ENCODE data around the gene PADI1. TPM values are rescaled to one million over a fixed set of nuclear protein-coding genes. Genes with fewer than 3 reads are reported as not detected.

Gene PADI1
- total RNA-seq, 4 donors from 2014 or later = 3.2 to 24.2 (median 6.6) TPM

DNA sequence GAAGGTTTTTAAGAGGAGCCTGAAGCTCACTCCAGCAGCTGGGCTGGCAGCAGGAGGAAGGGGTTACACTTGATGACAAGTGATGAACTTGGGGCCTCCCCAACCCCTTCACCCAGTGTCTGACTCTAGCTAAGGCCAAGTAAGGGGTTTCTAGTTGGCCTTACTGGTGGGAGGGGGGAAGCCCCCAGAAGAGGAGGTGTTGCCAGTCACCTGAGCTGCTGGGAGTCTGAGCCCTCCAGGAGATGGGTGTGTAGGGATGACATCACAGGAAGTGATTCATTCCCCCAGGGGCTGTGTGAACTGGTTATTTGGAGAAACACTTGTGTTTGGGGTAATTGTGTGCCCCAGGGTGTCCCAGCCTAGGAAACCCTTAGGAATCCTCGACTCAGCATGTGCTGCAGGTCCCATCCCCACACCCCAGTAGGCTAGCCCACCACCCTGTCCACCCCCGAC, 3.1 kb downstream of the PADI1 start:
- 52 to 53% methylated on average over 2 of the region's 2 CpGs for WGBS, 2 donors
- no peak for DNase-seq (ENCODE audit: low spot score in 2 of 2)
- intact Hi-C loops (cut with DNase I; ENCODE audit: low total_unique reads) = no loop called here
- H3K4me3 ChIP-seq (ENCODE audit: low read depth, poor library complexity, severe bottlenecking) = no peak overlapping the region
- TF ChIP-seq, protein P1, sequence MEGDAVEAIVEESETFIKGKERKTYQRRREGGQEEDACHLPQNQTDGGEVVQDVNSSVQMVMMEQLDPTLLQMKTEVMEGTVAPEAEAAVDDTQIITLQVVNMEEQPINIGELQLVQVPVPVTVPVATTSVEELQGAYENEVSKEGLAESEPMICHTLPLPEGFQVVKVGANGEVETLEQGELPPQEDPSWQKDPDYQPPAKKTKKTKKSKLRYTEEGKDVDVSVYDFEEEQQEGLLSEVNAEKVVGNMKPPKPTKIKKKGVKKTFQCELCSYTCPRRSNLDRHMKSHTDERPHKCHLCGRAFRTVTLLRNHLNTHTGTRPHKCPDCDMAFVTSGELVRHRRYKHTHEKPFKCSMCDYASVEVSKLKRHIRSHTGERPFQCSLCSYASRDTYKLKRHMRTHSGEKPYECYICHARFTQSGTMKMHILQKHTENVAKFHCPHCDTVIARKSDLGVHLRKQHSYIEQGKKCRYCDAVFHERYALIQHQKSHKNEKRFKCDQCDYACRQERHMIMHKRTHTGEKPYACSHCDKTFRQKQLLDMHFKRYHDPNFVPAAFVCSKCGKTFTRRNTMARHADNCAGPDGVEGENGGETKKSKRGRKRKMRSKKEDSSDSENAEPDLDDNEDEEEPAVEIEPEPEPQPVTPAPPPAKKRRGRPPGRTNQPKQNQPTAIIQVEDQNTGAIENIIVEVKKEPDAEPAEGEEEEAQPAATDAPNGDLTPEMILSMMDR (IDR thresholded peaks at IDR 0.05) = no peak
- TF ChIP-seq POLR2A (IDR thresholded peaks at IDR 0.05) = no peak

DNA sequence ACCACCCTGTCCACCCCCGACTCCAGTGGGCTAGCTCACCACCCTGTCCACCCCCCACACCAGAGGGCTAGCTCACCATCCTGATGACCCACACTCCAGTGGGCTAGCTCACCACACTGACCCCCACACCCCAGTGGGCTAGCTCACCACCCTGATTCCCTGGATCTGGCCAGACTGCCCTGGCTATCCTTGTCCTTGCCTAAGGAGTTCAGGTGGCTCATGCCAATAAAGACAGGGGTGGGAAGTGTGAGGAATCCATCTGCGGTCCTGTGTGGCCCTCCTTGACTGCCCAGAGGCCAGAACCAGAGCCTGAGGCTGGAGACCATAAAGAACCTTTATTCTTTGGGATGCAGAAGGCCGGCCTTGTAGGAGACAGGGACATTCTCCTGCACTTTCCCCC, 3.6 kb downstream of the PADI1 start:
- 72 to 96% methylated on average over 3 of the region's 3 CpGs for WGBS, 2 donors
- no peak for TF ChIP-seq POLR2A (IDR thresholded peaks at IDR 0.05)
- TF ChIP-seq, protein P1 (IDR thresholded peaks at IDR 0.05) = no peak
- no peak for DNase-seq (ENCODE audit: low spot score in 2 of 2)
- intact Hi-C loops (cut with DNase I; ENCODE audit: low total_unique reads) = no loop called here
- H3K4me3 ChIP-seq (ENCODE audit: low read depth, poor library complexity, severe bottlenecking) = no peak overlapping the region

DNA sequence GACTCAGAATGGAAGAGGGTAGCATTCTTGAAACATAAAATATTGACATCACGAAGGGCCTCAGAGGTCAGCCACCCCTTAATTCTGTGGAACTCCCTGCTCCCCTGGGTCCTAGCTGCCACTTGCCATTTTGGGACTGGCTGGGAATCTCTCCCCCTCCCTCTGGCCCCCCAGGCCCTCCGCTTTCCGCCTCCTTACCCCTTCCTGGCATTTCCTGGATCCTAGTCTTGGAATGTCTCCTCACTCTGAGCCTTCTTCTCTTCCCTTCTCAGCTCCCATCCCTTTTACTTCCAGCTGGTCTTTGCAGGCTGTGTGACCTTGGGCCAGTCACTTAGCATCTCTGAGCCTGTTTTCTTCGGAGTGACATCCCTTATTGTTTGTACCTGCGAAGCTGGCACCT, 4.5 kb downstream of the PADI1 start:
- no peak overlapping the region for H3K4me3 ChIP-seq (ENCODE audit: low read depth, poor library complexity, severe bottlenecking)
- no peak for DNase-seq (ENCODE audit: low spot score in 2 of 2)

DNA sequence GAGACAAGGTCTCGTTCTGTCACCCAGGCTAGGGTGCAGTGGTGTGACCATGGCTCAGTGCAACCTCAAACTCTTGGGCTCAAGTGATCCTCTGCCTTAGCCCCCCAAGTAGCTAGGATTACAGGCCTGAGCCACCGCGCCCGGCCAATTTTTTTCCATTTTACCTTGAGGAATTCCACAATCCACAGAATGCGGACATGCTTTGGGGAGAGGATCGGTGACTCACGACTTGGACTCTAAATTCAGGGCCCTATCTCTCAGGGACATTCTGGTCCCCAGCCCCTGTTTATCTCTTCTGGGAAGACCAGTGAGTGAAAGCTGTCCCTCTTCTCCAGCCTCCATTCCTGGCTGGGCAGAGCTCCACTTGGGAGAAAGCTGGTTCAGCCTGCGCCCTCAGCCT, 5.2 kb downstream of the PADI1 start:
- no peak overlapping the region for H3K4me3 ChIP-seq (ENCODE audit: low read depth, poor library complexity, severe bottlenecking)
- TF ChIP-seq POLR2A (IDR thresholded peaks at IDR 0.05) = no peak
- TF ChIP-seq, protein P1 (IDR thresholded peaks at IDR 0.05) = no peak
- WGBS, 2 donors = 90 to 95% methylated on average over 8 of the region's 8 CpGs

More for the DNA sequence above, 4.5 kb downstream of the PADI1 start:
- TF ChIP-seq, protein P1 (IDR thresholded peaks at IDR 0.05) = no peak
- no peak for TF ChIP-seq POLR2A (IDR thresholded peaks at IDR 0.05)
- intact Hi-C loops (cut with DNase I; ENCODE audit: low total_unique reads) = no loop called here
- WGBS, 2 donors = 63 to 75% methylated on average over 5 of the region's 5 CpGs

DNA sequence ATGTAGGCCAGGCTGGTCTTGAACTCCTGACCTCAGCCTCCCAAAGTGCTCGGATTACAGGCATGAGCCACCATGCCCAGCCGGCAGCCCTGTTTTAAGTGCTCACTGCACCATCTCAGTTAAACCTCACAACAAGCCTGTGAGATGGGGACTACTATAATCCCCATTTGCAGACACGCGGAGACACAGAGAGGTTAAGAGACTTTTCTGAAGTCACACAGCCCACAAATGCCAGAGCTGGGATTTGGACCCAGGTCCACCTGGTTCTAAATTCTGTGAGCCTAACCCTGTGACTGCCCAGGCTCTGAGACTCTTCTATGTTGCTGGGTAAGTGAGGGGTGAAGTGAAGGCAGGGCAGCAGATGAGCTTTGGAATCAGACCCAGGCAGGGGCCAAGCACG, 6.4 kb downstream of the PADI1 start:
- WGBS, 2 donors = 93 to 97% methylated on average over 5 of the region's 5 CpGs
- no peak for TF ChIP-seq POLR2A (IDR thresholded peaks at IDR 0.05)
- TF ChIP-seq, protein P1 (IDR thresholded peaks at IDR 0.05) = no peak
- DNase-seq (ENCODE audit: low spot score in 2 of 2) = no peak
- H3K4me3 ChIP-seq (ENCODE audit: low read depth, poor library complexity, severe bottlenecking) = no peak overlapping the region
- intact Hi-C loops (cut with DNase I; ENCODE audit: low total_unique reads) = no loop called here

More for the DNA sequence above, 5.2 kb downstream of the PADI1 start:
- no peak for DNase-seq (ENCODE audit: low spot score in 2 of 2)
- intact Hi-C loops (cut with DNase I; ENCODE audit: low total_unique reads) = no loop called here

DNA sequence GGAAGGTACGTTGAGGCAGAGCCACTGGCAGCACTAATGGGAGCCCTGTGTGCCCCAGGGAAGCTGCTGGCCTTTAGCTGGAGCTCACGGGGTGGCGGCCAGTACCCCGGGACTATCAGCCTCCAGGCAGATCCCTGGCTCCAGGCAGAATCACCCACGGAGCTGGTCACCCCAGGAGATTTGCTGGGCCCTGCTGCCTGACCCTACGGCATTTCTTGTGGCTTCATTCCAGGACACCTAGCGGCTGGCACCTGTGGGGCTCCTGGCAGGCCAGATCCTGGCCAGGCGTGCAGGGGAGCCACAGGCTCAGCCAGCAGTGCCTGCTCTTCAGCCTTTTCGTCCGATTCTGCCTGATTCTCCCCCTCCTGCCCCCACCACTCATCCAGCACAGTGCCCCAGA, 7.1 kb downstream of the PADI1 start:
- DNase-seq (ENCODE audit: low spot score in 2 of 2) = no peak
- intact Hi-C loops (cut with DNase I; ENCODE audit: low total_unique reads) = no loop called here
- no peak for TF ChIP-seq POLR2A (IDR thresholded peaks at IDR 0.05)
- TF ChIP-seq, protein P1 (IDR thresholded peaks at IDR 0.05) = no peak

More for the DNA sequence above, 7.1 kb downstream of the PADI1 start:
- no peak overlapping the region for H3K4me3 ChIP-seq (ENCODE audit: low read depth, poor library complexity, severe bottlenecking)
- 52 to 58% methylated on average over 6 of the region's 10 CpGs for WGBS, 2 donors
